Liver (tissue), 9 donors: Measurements from ENCODE around the gene AHCY. TPM values are rescaled to one million over a fixed set of nuclear protein-coding genes. Genes with fewer than 3 reads are reported as not detected.

Experiments
- DNase-seq: peaks from one replicate; pipeline ENCODE4 v3.0.0-alpha.2; 2017; ENCODE audit warnings: low spot score
- H3K27ac ChIP-seq, 2 donors: one replicate each; pipeline ENCODE4 v1.7.0; 2013; ENCODE audit warnings: inconsistent platforms in 2 of 2, low read length in 2 of 2, control low read depth in 1 of 2, low read depth in 1 of 2, mild to moderate bottlenecking in 1 of 2
- H3K27me3 ChIP-seq, 4 donors: one replicate each; pipeline versions ENCODE4 v1.6.1 to v1.7.0; 2013; ENCODE audit warnings: low read length in 3 of 4, inconsistent platforms in 1 of 4, mild to moderate bottlenecking in 1 of 4, moderate library complexity in 1 of 4; ENCODE audit not compliant: control insufficient read depth in 4 of 4, insufficient read depth in 4 of 4
- H3K36me3 ChIP-seq, 4 donors: one replicate each; pipeline versions ENCODE4 v1.6.1 to v1.7.0; 2013; ENCODE audit warnings: low read length in 3 of 4, mild to moderate bottlenecking in 3 of 4, low read depth in 1 of 4, moderate library complexity in 1 of 4; ENCODE audit not compliant: control insufficient read depth in 4 of 4, insufficient read depth in 3 of 4
- H3K4me1 ChIP-seq, 4 donors: one replicate each; pipeline versions ENCODE4 v1.6.1 to v1.7.0; 2013; ENCODE audit warnings: low read length in 3 of 4, mild to moderate bottlenecking in 3 of 4, moderate library complexity in 1 of 4; ENCODE audit not compliant: control insufficient read depth in 4 of 4, insufficient read depth in 4 of 4
- H3K4me3 ChIP-seq, 3 donors: one replicate each; pipeline versions ENCODE4 v1.6.1 to v1.7.0; 2013; ENCODE audit warnings: low read length in 3 of 3, control low read depth in 1 of 3, low read depth in 1 of 3, mild to moderate bottlenecking in 1 of 3
- H3K9ac ChIP-seq, 2 donors: one replicate each; pipeline ENCODE4 v1.7.0; 2013; ENCODE audit warnings: low read length in 2 of 2, mild to moderate bottlenecking in 2 of 2, moderate library complexity in 2 of 2, control low read depth in 1 of 2, low read depth in 1 of 2
- H3K9me3 ChIP-seq, 4 donors: one replicate each; pipeline versions ENCODE4 v1.6.1 to v1.7.0; 2013; ENCODE audit warnings: low read length in 3 of 4; ENCODE audit not compliant: control insufficient read depth in 4 of 4
- ATF3 ChIP-seq: IDR thresholded peaks from 2 replicates; pipeline ENCODE4 v1.6.1; 2016; ENCODE audit warnings: antibody characterized with exemption
- CTCF ChIP-seq: fragments of 150-350 bp; IDR thresholded peaks from 2 replicates; pipeline ENCODE4 v1.5.1; 2017; ENCODE audit warnings: improper control_type of control experiment, low read depth, low read length; ENCODE audit not compliant: missing input control
- EGR1 ChIP-seq, 2 donors: IDR thresholded peaks; 2 replicates each; pipeline ENCODE4 v1.6.1; 2016 to 2018; ENCODE audit warnings: antibody characterized with exemption in 2 of 2, low read depth in 2 of 2
- FOXA1 ChIP-seq: IDR thresholded peaks from 2 replicates; pipeline ENCODE4 v1.6.1; 2016; ENCODE audit warnings: antibody characterized with exemption
- FOXA2 ChIP-seq: IDR thresholded peaks from 2 replicates; pipeline ENCODE4 v1.6.1; 2016; ENCODE audit warnings: antibody characterized with exemption
- GABPA ChIP-seq, 2 donors: IDR thresholded peaks in 1 of 2; conservative IDR thresholded peaks in 1 of 2; 2 replicates each; pipeline ENCODE4 v1.6.1; 2016; ENCODE audit warnings: antibody characterized with exemption in 2 of 2, mild to moderate bottlenecking in 1 of 2, moderate library complexity in 1 of 2
- HNF4A ChIP-seq, 2 donors: conservative IDR thresholded peaks; 2 replicates each; pipeline ENCODE4 v1.6.1; 2016; ENCODE audit warnings: antibody characterized with exemption in 2 of 2, mild to moderate bottlenecking in 2 of 2
- HNF4G ChIP-seq: IDR thresholded peaks from 2 replicates; pipeline ENCODE4 v1.6.1; 2016; ENCODE audit warnings: antibody characterized with exemption
- JUND ChIP-seq, 2 donors: IDR thresholded peaks; 2 replicates each; pipeline ENCODE4 v1.6.1; 2016; ENCODE audit warnings: antibody characterized with exemption in 2 of 2
- MAX ChIP-seq: IDR thresholded peaks from 2 replicates; pipeline ENCODE4 v1.6.1; 2016; ENCODE audit warnings: antibody characterized with exemption
- NR2F2 ChIP-seq: IDR thresholded peaks from 2 replicates; pipeline ENCODE4 v1.6.1; 2016; ENCODE audit warnings: antibody characterized with exemption
- RAD21 ChIP-seq, 2 donors: IDR thresholded peaks; 2 replicates each; pipeline ENCODE4 v1.6.1; 2016; ENCODE audit warnings: antibody characterized with exemption in 2 of 2, mild to moderate bottlenecking in 2 of 2
- SP1 ChIP-seq: IDR thresholded peaks from 2 replicates; pipeline ENCODE4 v1.6.1; 2018; ENCODE audit warnings: antibody characterized with exemption, mild to moderate bottlenecking
- TAF1 ChIP-seq: conservative IDR thresholded peaks from 2 replicates; pipeline ENCODE4 v1.6.1; 2016; ENCODE audit warnings: antibody characterized with exemption, mild to moderate bottlenecking
- YY1 ChIP-seq: IDR thresholded peaks from 2 replicates; pipeline ENCODE4 v1.6.1; 2016; ENCODE audit warnings: antibody characterized with exemption, mild to moderate bottlenecking
- ZBTB33 ChIP-seq: IDR thresholded peaks from 2 replicates; pipeline ENCODE4 v1.6.1; 2016; ENCODE audit warnings: antibody characterized with exemption
- WGBS: extraction: QIAGEN DNeasy Blood & Tissue Kit; methylation state at CpG from one replicate; pipeline ENCODE4 v1.1.7; 2013; 5-methylcytosine and 5-hydroxymethylcytosine counted together
- polyA plus RNA-seq, 2 donors: library from polyadenylated mRNA; stranded (reverse) in 1 of 2; unstranded in 1 of 2; fragments of 200-250 nt in 1 of 2; fragments of >200 nt in 1 of 2; fragmentation: Nextera tagmentation in 1 of 2; extraction: Ambion mirVana in 1 of 2; gene quantifications; one replicate each; pipeline versions ENCODE4 v1.2.1 to v1.2.3, GENCODE V29; 2013 to 2015
- total RNA-seq, 2 donors: library from RNA; depleted of rRNA; stranded (reverse); fragments of >200 nt; gene quantifications; one replicate each; pipeline ENCODE4 v1.2.3, GENCODE V29; 2014
- donor health status: healthy.
- donor health status: healthy.
- donor health status: healthy.
- donor health status: healthy.
- donor health status: healthy.

The AHCY gene
- total and polyA plus RNA-seq, 4 donors = 56.0 to 138 (median 113) TPM

GRCh38 chr20:34262488-34263288, 40.5 kb downstream of the AHCY start (continued):
- TF ChIP-seq MAX = no peak
- no peak for TF ChIP-seq FOXA2
- TF ChIP-seq ATF3 = peak; percentile 72
- no peak for TF ChIP-seq EGR1 (IDR thresholded peaks at IDR 0.05; ENCODE audit: low read depth in 2 of 2)
- TF ChIP-seq RAD21 (IDR thresholded peaks at IDR 0.05) = peak in 1 of 2 donors; percentile 5
- peak; percentile 78 for TF ChIP-seq SP1
- peak; percentile 61 for TF ChIP-seq HNF4G
- TF ChIP-seq CTCF = peak; percentile 1
- peak; percentile 91 to 93 for TF ChIP-seq JUND (IDR thresholded peaks at IDR 0.05)

- WGBS = 93% methylated on average over 5 of the region's 5 CpGs
- no peaks in the 10 kb centered on the region for H3K27me3 ChIP-seq
- TF ChIP-seq FOXA1 = no peak
- TF ChIP-seq SP1 = no peak
- TF ChIP-seq HNF4A (conservative IDR thresholded peaks at IDR 0.05) = no peak
- no peak for TF ChIP-seq HNF4G
- TF ChIP-seq EGR1 (IDR thresholded peaks at IDR 0.05; ENCODE audit: low read depth in 2 of 2) = no peak
- no peak for TF ChIP-seq RAD21 (IDR thresholded peaks at IDR 0.05)
- TF ChIP-seq TAF1 = no peak
- TF ChIP-seq ZBTB33 = no peak
- TF ChIP-seq MAX = no peak
- TF ChIP-seq FOXA2 = no peak
- H3K36me3 ChIP-seq = no peaks in the 10 kb centered on the region
- no peaks in the 10 kb centered on the region for H3K9me3 ChIP-seq
- H3K4me3 ChIP-seq = no peak overlapping the region
- H3K27ac ChIP-seq = no peak overlapping the region
- no peak overlapping the region for H3K9ac ChIP-seq
- peaks cover 3 to 10% (median 7%) of the 10 kb centered on the region in 4 donors for H3K4me1 ChIP-seq
- no peak for DNase-seq
Measured at GRCh38 chr20:34260208-34260942, 42.8 kb downstream of the AHCY start.

GRCh38 chr20:34256629-34257124, 46.5 kb downstream of the AHCY start:
- no peaks in the 10 kb centered on the region for H3K36me3 ChIP-seq
- H3K27ac ChIP-seq = no peak overlapping the region
- 93% methylated on average over 5 of the region's 5 CpGs for WGBS
- H3K4me1 ChIP-seq = peaks cover 0 to 9% (median 5%) of the 10 kb centered on the region in 4 donors
- no peaks in the 10 kb centered on the region for H3K27me3 ChIP-seq
- no peak overlapping the region for H3K4me3 ChIP-seq
- no peak overlapping the region for H3K9ac ChIP-seq
- no peak for DNase-seq
- no peaks in the 10 kb centered on the region for H3K9me3 ChIP-seq
- TF ChIP-seq NR2F2 = no peak
- TF ChIP-seq GABPA (IDR thresholded peaks at IDR 0.05 in 1 of 2, conservative IDR thresholded peaks at IDR 0.05 in 1 of 2) = no peak
- TF ChIP-seq ZBTB33 = no peak
- no peak for TF ChIP-seq ATF3
- no peak for TF ChIP-seq HNF4A (conservative IDR thresholded peaks at IDR 0.05)
- no peak for TF ChIP-seq TAF1
- no peak for TF ChIP-seq FOXA1
- TF ChIP-seq HNF4G = no peak
- no peak for TF ChIP-seq SP1
- TF ChIP-seq YY1 = no peak
